Activated CD4-positive, alpha-beta T cell treated with anti-CD3 and anti-CD28 coated beads, Interleukin-10, Interleukin-2, amounts not matched to agents 100 ng/mL and 50 ng/mL, durations not matched to agents 16 hours and 8 hours (primary cell): Measurements from ENCODE around the gene KHSRP.

Experiments
- DNase-seq: peaks from one replicate; pipeline ENCODE4 v3.0.0-alpha.2; 2020

Gene KHSRP

DNA sequence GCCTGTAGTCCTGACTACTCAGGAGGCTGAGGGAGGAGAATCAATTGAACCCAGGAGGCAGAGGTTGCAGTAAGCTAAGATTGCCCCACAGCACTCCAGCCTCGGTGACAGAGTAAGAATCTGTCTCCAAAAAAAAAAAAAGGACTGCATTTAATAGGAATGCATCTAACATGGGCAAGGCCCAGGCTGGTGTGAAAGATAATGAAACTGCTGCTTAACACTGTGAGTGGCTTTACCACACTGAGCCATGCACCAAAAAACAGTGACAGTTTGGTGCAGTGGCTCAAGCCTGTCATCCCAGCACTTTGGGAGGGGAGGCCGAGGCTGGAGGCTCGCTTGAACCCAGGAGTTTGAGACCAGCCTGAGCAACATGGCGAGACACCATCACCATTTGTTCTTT is 40.2 kb downstream of the KHSRP start:
- DNase-seq = no peak

- no peak for DNase-seq
Measured at GRCh38 chr19:6383188-6383587, 41.4 kb downstream of the KHSRP start.

- no peak for DNase-seq
Measured at GRCh38 chr19:6381030-6381750, 43.4 kb downstream of the KHSRP start.

DNA sequence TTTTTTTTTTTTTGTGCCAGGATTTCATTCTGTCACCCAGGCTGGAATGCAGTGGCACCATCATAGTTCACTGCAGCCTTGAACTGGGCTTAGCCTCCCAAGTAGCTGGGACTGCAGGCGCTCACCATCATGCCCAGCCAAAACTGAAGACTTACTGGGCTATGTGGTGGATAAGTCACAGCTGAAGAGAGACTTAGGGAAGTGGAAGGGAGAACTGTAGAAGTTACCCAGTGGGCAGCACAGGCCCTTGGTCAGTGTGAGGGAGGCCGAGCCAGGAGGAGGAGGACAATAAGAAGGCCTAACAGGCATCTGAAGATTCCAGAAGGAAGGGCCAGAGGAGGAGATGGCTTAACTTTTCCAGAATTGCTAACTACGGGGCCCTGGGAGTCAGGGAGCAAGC is 44.9 kb downstream of the KHSRP start:
- DNase-seq = no peak

- no peak for DNase-seq
Measured at GRCh38 chr19:6378486-6378885, 46.1 kb downstream of the KHSRP start.

DNA sequence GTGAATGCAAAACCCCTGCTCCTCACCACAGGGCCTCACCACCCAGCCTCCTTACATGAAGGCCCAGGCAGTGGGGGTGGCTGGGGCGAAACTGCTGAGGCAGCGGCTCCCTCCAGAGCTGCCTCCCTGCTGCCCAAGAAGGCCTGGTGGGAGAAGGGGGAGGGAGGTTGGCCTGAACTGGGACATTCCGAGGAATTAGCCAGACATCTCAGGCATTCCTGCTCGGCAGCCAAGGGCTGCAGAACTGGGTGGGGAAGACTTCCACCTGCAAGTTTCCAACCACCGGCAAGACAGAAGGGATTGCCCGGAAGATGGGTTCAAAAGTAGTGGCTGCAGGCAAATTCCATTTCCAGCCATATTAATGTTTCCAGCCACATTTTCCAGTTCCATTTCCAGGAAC is 46.6 kb downstream of the KHSRP start:
- no peak for DNase-seq

- no peak for DNase-seq
Measured at GRCh38 chr19:6376512-6377190, 48.0 kb downstream of the KHSRP start.

GRCh38 chr19:6375411-6376010 is 49.1 kb downstream of the KHSRP start, which contains the start of gene PSPN:
TSS of gene PSPN (minus strand) at chr19:6375933. CDS start at chr19:6375849, 84 bp downstream.
- no peak for DNase-seq

GRCh38 chr19:6374711-6375410 is 49.8 kb downstream of the KHSRP start:
- no peak for DNase-seq

DNA sequence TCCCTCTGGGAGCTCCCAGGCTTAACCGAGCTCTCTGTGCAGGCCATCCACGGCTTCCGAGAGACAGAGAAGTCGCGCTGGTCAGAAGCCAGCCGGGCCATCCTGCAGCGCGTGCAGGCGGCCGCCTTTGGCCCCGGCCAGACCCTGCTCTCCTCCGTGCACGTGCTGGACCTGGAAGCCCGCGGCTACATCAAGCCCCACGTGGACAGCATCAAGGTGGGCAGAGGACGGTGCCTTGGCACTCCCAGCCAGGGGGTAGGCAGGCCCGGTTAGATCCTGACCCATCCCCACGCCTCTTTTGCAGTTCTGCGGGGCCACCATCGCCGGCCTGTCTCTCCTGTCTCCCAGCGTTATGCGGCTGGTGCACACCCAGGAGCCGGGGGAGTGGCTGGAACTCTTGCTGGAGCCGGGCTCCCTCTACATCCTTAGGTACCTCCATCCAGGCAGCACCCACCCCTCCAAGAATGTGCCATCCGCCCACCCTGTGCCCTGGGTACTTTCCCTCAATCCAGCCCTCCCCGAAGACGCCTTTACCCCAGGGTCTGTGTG is 50.4 kb downstream of the KHSRP start:
- DNase-seq = no peak

DNA sequence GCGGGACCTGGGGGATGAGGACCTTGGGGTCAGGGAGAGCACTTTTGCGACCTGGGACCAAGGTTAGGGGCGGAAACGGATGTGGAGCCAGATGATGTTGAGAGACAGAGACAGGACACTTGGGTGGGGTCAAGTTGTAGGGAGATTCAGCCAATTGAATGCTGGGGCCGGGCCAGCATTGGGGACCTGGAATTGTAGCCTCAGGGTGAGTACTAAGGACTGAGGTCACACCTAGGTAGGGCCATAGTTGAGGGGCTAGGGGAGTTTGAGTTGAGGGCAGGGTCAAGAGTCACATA is 50.9 kb downstream of the KHSRP start:
- no peak for DNase-seq

GRCh38 chr19:6373096-6373812 is 51.4 kb downstream of the KHSRP start:
- DNase-seq = peak; percentile 99

DNA sequence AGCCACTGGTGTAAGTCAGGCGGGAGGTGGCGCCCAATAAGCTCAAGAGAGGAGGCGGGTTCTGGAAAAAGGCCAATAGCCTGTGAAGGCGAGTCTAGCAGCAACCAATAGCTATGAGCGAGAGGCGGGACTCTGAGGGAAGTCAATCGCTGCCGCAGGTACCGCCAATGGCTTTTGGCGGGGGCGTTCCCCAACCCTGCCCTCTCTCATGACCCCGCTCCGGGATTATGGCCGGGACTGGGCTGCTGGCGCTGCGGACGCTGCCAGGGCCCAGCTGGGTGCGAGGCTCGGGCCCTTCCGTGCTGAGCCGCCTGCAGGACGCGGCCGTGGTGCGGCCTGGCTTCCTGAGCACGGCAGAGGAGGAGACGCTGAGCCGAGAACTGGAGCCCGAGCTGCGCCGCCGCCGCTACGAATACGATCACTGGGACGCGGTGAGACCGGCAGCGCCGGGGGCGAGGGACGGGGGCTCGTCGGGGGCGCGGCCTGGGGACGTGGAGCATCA is 52.0 kb downstream of the KHSRP start, which contains the start of gene ALKBH7:
ALKBH7 (plus strand) TSS at position 201 of the 502 bp plus-strand sequence; CDS start at position 228, 27 bp downstream.
- peak; percentile 99 for DNase-seq

DNA sequence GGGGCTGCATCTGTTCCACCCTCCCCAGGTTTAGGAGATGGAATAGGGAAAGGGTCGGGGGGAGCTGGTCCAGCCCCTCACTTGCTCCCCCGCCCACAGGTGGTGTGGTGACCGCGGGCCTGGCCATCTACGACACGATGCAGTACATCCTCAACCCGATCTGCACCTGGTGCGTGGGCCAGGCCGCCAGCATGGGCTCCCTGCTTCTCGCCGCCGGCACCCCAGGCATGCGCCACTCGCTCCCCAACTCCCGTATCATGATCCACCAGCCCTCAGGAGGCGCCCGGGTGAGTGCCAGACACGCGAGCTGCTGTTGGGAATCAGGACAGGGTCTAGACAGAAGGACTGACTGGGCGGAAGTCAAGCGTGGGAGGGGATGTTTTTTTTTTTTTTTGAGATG is 60.3 kb downstream of the KHSRP start:
- DNase-seq = no peak
